Ramos (cell line): ENCODE measurements around the gene CCDC27.

Experiments used
- in situ Hi-C: fragments of 300-500 bp; cut with MboI; formaldehyde crosslinking; loops from one replicate; pipeline ENCODE4 v1.14.3; 2022; ENCODE audit warnings: low sequenced_read_pairs; ENCODE audit not compliant: unreplicated experiment

The CCDC27 gene

DNA sequence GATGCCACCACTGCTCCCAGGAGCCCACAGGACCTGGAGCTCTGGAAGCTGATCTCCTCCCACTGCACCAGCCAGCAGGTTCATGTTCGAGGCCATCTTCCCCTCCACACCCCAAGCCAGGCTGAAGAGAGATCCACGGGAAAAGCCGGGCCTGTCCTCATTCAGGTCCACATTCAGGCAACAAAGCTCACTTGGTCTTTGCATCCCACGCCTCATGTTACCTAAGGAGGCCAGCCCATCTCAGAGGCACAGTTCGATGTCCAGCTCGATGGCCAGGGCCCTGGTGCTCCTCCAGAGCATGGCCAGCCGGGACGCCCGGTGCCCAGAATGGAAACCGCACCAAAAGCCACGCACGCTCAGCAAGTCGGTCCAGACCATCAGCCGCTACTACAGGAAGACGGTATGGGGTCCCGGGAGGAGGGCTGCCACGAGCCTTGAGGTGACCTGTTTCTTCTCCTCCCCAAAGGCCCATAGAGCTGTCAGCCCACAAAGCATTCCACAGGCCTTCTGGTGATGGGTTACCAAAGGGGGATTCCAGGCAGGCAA lies at the start of gene CCDC27:
CCDC27 (plus strand) TSS at position 51 of the 546 bp plus-strand sequence; CDS start at position 83, 32 bp downstream.
- in situ Hi-C loops = no loop called here

GRCh38 chr1:3702528-3702927 lies 49.7 kb upstream of the CCDC27 start:
- in situ Hi-C loops = no loop called here

DNA sequence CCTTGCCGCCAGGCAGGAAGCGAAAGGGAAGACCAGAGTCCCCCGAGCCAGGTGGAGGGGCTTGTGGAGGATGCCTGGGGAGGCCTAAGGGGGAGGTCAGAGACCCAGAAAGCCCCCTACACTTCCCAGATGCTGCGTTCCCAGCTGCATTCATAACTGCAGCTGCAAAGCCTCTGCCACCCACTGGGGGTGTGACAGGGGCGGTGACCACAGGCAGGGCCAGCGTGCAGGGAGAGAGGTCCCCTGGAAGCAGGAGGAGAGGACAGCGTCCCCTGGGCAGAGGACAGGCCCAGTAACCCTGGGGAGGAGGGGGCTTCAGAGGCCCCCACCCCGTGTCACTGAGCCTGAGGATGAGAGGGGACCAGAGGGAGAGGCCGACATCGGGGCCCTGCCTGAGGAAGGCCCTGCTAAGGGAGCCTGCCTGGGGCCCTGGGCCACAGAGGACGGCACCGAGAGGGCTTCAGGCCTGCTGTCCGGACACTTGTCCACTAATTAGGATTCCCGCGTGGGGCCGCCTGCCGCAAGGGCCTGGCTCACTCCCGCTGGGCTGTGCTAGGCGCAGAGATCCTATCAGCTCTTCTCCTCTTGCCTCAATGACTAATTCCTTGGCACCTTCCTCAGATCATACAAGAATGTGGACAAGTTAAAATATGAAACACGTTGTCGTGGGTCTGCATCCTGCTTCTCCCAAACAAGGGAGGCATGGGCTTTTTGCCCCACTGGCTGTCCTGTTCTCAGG lies 49.1 kb upstream of the CCDC27 start:
- in situ Hi-C loops = no loop called here

GRCh38 chr1:3703786-3704371 lies 48.4 kb upstream of the CCDC27 start:
- in situ Hi-C loops = no loop called here

DNA sequence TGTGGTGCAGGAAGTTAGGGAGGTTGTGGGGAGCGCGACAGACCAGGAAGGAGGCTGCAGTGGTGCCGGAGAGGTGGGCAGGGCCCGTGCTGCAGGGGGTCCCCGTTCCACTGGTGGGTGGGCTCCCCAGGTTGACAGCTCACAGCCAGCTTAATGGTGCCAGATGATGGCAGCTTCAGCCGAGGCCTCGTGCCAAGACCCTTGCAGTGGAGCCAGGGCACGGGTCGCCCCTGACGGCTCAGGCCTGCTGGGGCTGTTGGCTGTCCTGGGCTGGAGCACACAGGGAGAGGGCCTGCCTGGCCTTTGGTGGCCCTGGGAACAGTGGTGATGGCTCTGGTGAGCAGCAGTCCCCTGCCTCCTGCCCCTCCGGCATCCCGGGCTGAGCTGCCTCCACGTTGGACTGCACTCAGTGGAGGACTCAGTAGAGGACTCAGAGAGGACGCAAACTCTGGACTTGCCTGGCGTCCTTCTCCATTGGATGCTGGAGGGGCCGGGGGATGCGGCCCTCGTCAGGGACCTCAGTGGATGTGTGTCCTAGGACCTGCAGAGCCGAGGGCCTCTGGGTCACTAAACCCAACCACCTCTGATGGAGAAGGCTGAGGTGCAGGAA lies 46.8 kb upstream of the CCDC27 start:
- in situ Hi-C loops = no loop called here

DNA sequence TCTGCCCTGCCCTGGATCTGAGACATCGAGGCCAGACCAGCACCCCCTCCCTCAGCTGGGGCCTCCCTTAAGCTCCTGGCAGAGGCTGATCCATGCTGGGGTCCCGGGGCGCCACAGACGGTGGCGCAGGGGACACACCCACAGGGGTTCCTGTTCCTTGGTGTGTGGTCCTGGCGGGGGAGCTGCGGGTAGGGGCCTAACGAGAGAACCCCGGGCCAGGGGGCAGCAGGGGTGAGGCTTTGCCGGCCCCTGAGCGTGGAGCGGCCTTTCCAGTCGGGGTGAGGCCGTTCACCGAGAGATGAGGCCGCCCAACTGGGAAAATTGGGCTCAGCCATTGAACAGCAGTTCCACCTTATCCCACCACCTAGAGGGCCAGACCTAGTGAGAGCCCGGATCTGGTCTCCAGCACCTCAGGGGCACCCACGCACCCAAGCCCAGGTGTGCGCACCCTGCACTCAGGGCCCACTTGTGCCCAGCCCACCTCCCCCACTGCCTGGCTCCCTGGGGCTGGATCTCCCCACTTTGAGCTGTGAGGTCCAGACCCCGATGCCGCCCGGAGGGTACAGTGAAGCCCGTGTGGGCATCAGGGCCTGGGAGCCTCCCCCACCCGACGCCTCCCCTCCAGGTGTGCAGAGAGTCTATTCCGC lies 45.5 kb upstream of the CCDC27 start:
- in situ Hi-C loops = no loop called here

- in situ Hi-C loops = no loop called here
These were observed 44.8 kb upstream of the CCDC27 start for GRCh38 chr1:3707298-3707938.

DNA sequence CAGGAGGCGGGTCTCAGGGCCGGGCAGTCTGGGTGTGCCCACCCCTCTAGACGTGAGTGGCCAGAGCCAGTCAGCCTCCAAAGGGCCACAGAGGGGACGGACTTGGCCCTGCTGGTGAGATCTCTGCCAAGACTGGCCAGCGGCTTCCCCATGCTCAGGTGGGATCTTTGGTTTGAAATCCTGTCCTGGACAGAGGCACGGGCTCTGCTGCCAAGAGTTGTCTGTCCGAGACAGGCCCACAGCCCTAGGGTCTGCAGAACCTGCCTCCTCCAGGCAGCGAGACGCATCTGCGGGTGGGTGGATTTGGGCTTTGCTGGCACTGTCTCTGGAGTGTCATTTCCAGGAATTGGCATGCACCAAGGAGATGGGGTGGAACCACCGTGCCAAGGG lies 44.3 kb upstream of the CCDC27 start:
- in situ Hi-C loops = no loop called here

DNA sequence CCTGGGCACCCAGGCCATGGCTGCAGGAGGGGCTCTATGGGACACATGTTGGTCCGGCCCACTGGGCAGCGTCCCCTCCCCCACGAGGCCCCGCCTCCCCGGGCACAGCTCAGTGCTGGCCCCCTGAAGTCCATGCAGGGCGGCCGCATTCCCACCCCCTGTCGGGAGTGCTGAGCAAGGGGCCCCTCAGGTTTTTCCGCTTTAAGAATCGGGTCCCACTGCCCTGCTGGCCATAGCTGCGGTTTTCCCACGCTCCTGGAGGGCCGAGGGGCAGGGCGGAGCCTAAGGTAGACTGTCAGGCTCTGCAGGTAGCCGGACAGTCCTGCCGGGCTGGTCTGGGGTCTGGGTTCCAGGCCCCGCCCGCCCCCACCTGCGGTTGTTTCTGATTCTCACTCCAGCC lies 43.5 kb upstream of the CCDC27 start:
- in situ Hi-C loops = no loop called here

GRCh38 chr1:3710251-3710650 lies 42.0 kb upstream of the CCDC27 start:
- in situ Hi-C loops = no loop called here

DNA sequence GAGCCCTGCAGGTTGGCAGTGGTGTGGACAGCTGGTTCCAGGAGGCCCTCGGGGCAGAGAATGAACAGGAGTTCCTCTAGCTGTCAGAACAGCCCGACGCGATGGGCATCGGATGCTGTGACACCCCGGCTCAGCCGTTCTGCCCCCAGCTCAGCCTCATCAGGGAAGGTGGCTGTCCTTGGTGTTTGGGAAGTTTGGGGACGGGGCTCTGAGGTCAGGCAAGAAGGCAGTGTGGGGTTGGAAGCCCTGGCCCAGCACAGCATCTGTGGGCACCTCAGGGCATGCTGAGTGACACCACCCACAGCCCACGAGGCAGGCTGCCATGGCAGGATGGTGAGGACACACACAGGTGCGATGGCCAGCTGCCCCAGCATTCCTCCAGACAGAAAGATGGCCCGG lies 40.9 kb upstream of the CCDC27 start:
- in situ Hi-C loops = no loop called here

DNA sequence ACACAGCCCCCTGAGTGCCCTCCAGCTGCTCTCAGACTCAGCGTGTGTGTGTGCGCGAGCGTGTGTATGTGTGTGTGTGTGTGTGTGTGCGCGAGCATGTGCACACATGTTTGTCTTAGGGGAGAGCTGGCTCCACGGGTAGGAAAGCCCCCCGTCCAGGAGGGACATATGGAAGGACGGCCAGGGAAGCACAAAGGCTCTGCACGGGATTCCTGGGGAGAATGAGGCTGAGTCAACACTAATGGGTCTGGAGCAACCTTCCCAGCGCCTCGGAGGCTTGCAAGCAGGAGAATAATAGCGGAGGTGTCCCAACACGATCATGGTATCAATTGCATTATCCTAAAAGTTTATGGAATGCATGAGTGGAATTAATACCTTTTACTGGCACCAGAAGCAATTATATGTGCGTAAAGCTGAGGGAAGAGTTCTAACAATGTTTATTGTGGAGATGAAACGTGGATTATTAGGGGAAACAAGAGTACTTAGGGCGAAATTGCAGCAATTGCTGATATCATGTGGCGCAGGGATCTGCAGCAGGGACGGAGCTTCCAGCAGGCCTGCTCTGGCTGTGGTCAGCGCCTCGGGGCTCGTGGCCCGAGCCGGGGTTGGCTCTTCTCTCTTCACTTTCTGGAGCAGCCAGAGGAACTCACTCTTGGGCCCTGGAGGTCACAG lies 40.3 kb upstream of the CCDC27 start:
- in situ Hi-C loops = no loop called here

DNA sequence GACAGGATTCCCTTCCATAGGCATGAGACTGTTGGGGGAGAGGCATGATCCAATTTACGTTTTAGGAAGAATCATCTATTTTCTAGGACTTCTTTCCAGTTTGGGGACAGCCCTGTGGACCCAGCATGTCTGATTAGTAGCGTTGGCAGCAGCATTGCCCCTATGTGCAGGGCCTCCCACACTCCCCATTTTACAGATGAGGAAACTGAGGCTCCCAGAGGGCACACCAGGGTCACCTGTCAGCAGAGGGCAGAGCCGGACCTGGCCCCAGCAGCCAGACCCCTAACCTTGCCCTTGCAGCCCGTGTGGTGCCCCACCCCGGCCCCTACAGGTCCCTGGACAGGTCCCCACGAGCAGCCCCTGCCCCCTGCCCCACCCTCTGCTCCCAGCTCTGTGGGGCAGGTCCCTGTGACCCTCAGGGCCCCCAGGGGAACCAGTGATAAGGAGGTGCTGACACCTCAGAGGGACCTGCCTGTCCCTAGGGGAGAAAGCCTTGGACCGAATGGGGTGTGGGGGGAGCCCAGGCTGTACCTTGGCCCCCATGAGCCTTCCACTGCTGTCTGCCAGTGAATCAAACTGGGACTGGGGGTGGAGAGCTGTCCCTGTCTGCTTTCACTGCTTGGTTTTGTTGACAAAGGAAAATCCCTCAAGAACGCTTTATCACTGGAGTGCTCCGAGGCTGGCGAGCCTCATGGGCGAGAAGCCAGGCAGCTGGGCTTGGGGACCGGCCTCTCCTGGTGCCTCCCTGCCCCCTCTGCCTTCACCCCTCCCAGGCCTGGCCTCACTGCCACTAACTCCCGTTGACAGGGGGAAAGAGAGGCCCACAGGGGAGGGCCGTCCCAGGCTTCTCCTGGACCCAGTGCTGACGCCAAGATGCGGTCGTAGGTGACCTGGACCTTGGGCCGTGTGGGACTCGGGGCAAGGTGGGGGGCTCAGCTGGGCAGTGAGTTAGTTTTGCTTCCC lies 39.4 kb upstream of the CCDC27 start:
- in situ Hi-C loops = no loop called here

DNA sequence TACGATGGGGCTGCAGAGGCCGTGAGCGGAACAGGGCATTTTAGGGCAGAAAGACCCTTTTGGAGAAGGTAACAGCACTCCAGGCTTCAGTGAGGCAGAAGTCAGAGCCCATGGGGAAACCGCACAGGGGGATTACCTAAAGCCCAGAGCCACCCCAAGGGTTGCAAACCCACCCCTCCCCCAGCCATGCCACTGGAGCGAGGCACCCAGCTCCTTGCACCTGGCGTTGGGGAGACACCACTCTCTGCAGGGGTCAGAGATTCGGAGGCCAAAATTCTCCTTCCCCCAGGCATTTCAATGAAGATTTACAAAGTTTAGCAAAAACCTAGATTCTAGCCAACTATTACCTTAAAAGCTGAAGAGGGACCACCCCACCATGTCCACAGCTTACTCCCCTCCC lies 38.4 kb upstream of the CCDC27 start:
- in situ Hi-C loops = no loop called here

DNA sequence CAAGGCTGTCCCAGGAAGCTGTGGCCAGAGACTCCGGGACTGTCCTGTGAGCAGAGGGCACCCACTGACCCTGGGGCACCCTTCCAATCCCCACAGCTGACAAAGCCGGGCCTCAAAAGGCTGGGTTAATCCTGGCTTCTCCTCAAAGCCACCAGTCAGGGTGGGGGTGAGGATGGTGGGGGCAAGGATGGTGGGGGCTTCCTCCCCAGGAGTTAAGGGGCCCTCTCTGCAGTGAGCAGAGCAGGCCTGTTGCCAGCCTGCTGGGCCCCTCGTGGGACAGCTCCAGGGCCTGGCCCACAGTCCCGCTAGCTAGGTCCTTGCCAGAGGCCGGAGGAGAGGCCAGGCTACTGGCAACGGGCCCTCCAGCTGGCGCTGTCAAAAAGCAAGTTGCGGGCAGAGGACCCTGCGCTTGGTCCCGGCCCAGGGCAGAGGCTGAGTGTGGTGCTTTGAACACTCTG lies 37.9 kb upstream of the CCDC27 start:
- in situ Hi-C loops = no loop called here

GRCh38 chr1:3714814-3715213 lies 37.4 kb upstream of the CCDC27 start:
- in situ Hi-C loops = no loop called here

GRCh38 chr1:3716351-3716750 lies 35.9 kb upstream of the CCDC27 start:
- in situ Hi-C loops = no loop called here

GRCh38 chr1:3717041-3717714 lies 35.1 kb upstream of the CCDC27 start:
- in situ Hi-C loops = no loop called here
